ENCODE measurements around the gene REEP2. TPM values are rescaled to one million over a fixed set of nuclear protein-coding genes. Genes with fewer than 3 reads are reported as not detected.
"Not testable (repeated sequence)": the region's sequence is repeated elsewhere in the genome, so short reads cannot be mapped to it uniquely, and the experiment has no call there.

Gene REEP2
- total RNA-seq (1 to 10 TPM in 3 of 6 donors, under 1 TPM in 3; 0.41 to 3.3 (median 1.3) TPM), polyA plus RNA-seq (10 to 100 TPM; 12.4 to 22.6 TPM)

DNA sequence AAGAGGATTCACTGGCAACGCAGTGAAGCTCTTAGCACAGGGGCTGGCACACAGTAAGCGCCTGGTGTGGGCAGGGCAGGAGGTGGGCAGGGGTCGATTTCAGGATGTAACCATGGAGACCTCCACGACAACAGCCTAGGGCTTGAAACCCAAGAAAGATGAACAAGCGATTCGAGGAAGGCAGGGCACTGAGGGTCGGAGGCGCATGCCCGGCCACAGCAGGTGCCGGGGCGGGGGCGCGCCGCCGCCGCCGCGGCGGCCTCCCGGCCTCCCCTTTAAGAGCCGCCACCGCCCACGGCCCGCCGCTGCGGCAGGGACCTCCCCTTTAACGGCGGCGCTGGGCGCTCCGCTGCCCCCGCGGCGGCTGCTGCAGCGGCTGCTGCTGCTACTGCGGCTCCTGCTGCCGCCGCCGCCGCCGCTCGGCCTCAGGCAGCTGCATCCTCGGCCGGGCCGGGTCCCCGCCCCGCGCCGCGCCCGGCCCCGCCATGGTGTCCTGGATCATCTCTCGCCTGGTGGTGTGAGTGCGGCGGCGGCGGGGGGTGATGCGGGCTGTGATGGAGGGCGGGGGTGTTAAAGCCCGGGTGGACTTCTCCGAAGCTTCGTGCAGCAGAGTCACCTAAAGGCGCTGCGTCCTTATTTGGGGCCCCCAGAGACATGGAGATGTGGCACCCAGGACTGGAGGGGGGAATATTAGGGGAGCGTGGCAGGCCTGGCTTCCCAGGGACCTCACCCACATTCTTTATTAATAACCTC is at the start of gene REEP2:
Gene REEP2 (plus strand): TSS at position 334 of the 753 bp plus-strand sequence. CDS start 152 bp downstream, at position 486.
- TF ChIP-seq, protein P1, sequence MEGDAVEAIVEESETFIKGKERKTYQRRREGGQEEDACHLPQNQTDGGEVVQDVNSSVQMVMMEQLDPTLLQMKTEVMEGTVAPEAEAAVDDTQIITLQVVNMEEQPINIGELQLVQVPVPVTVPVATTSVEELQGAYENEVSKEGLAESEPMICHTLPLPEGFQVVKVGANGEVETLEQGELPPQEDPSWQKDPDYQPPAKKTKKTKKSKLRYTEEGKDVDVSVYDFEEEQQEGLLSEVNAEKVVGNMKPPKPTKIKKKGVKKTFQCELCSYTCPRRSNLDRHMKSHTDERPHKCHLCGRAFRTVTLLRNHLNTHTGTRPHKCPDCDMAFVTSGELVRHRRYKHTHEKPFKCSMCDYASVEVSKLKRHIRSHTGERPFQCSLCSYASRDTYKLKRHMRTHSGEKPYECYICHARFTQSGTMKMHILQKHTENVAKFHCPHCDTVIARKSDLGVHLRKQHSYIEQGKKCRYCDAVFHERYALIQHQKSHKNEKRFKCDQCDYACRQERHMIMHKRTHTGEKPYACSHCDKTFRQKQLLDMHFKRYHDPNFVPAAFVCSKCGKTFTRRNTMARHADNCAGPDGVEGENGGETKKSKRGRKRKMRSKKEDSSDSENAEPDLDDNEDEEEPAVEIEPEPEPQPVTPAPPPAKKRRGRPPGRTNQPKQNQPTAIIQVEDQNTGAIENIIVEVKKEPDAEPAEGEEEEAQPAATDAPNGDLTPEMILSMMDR (IDR thresholded peaks at IDR 0.05): no peak
- FAIRE-seq (no peak), DNase-seq (peak in 2 of 6 donors; percentile 31 to 79), ATAC-seq (peak; percentile 75 to 87 (median 82))
- Histone ChIP-seq H3K4me1 (no peaks in the 10 kb centered on the region), H3K4me3 (peak within 1 kb of the TSS in 3 of 4 donors; percentile 2 to 41 (median 26)), H3K27me3 (no peaks in the 10 kb centered on the region), H3K27ac (no peak within 1 kb of the TSS), H3K36me3 (peaks cover 0 to 19% (median 8%) of the 10 kb centered on the region in 3 donors), H3K9me3 (no peaks in the 10 kb centered on the region)
- intact Hi-C loops (cut with DNase I): no loop called here
- WGBS, 2 donors: 1 to 2% methylated on average over 43 to 65 of the region's 65 CpGs

DNA sequence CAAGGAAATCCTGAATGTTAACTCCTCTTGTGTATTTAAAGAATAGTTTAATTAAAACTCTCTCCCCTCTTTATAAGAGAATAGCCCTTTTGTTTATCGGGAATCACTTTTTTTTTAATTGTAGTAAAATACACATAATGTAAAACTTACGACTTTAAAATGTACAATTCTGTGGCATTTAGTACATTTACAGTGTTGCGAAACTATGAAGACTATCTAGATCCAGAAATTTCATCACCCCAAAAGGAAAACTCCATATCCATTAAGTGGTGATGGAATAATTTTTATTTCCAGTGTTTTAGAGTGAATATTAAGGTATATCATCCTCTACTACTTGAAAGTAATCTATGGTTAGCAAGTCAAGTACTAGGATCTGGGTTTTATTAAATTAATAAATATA is 49.5 kb upstream of the REEP2 start:
- no peak for DNase-seq
- no peak overlapping the region for H3K4me3 ChIP-seq
- H3K27ac ChIP-seq: no peak overlapping the region
- 94 to 98% methylated on average over 3 of the region's 3 CpGs for WGBS, 2 donors
- no peak for ATAC-seq
- intact Hi-C loops (cut with DNase I): no loop called here
- no peaks in the 10 kb centered on the region for H3K9me3 ChIP-seq
- peaks cover 3 to 43% (median 10%) of the 10 kb centered on the region in 3 donors for H3K36me3 ChIP-seq
- TF ChIP-seq, protein P1 (IDR thresholded peaks at IDR 0.05): no peak
- FAIRE-seq: no peak
- no peaks in the 10 kb centered on the region for H3K27me3 ChIP-seq
- no peaks in the 10 kb centered on the region for H3K4me1 ChIP-seq

GRCh38 chr5:138389911-138390310 is 48.9 kb upstream of the REEP2 start:
- H3K27me3 ChIP-seq; ATAC-seq; intact Hi-C loops (cut with DNase I); H3K9me3 ChIP-seq; H3K4me3 ChIP-seq; DNase-seq; H3K4me1 ChIP-seq; H3K27ac ChIP-seq; FAIRE-seq: not testable (repeated sequence)
- H3K36me3 ChIP-seq: peaks cover 4 to 49% (median 10%) of the 10 kb centered on the region in 3 donors
- WGBS, 2 donors: 93% methylated on average over 10 of the region's 10 CpGs

DNA sequence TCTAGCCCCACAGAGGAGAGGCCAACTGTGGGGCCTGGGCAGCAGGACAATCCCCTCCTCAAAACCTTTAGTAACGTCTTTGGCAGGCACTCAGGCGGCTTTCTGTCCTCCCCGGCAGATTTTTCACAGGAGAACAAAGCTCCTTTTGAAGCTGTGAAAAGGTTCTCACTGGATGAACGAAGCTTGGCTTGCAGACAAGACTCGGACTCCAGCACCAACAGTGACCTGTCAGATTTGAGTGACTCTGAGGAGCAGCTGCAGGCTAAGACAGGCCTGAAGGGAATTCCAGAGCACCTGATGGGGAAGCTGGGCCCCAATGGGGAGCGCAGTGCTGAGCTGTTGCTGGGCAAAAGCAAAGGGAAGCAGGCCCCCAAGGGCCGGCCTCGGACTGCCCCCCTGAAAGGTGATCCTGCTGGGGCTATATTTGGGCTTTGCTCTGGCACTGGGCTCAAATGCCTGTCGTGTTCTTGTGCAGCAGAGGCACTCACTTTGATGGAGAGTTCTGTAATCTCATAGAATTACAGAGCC is 46.9 kb upstream of the REEP2 start:
- no peak for FAIRE-seq
- intact Hi-C loops (cut with DNase I): no loop called here
- Histone ChIP-seq H3K9me3 (no peaks in the 10 kb centered on the region), H3K27ac (no peak overlapping the region), H3K27me3 (no peaks in the 10 kb centered on the region), H3K4me3 (no peak overlapping the region), H3K4me1 (no peaks in the 10 kb centered on the region), H3K36me3 (peaks cover 2 to 36% (median 4%) of the 10 kb centered on the region in 3 donors)
- no peak for DNase-seq
- no peak for ATAC-seq
- WGBS, 2 donors: 74 to 82% methylated on average over 9 of the region's 9 CpGs
- TF ChIP-seq, protein P1 (IDR thresholded peaks at IDR 0.05): no peak

DNA sequence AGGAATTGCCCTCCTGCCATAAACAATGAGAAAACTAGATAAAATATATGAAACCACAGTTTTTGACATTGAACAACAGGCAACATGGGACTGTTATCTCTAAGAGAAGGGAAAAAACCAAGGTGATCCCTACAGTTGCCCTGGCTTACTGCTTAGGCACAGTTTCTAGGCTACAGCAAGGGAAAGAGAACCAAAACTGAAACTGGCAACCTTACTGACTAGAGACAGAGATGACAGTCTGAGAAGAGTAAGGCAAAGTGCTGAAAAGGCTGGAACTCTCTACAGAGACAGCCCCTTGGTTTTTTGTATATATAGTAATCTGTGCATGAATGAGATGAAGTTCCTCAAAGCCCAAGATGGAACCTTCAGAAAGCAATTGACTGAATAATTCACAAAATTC is 36.2 kb upstream of the REEP2 start:
- TF ChIP-seq, protein P1 (IDR thresholded peaks at IDR 0.05): no peak
- H3K9me3 ChIP-seq: no peaks in the 10 kb centered on the region
- H3K4me1 ChIP-seq: no peaks in the 10 kb centered on the region
- H3K27me3 ChIP-seq: no peaks in the 10 kb centered on the region
- H3K27ac ChIP-seq: no peak overlapping the region
- peaks cover 0 to 40% (median 9%) of the 10 kb centered on the region in 3 donors for H3K36me3 ChIP-seq
- DNase-seq (no peak), ATAC-seq (no peak), FAIRE-seq (no peak)
- no peak overlapping the region for H3K4me3 ChIP-seq
- intact Hi-C loops (cut with DNase I): no loop called here
